Body of pancreas (tissue), 4 donors: ENCODE measurements around the gene SLC25A21.

Source experiments
- CTCF ChIP-seq, 7 experiments: fragments of 450-650 bp in 4 of 7; fragments of 200-600 bp in 3 of 7; sonication (generic) in 3 of 7; IDR thresholded peaks; one replicate each; pipeline ENCODE4 v1.5.1; 2016 to 2019; ENCODE audit warnings: antibody characterized with exemption in 7 of 7
- POLR2A ChIP-seq, 3 donors: fragments of 450-650 bp; IDR thresholded peaks; one replicate each; pipeline ENCODE4 v1.6.1; 2016; ENCODE audit warnings: antibody characterized with exemption in 3 of 3, mild to moderate bottlenecking in 2 of 3

- no peak for TF ChIP-seq CTCF (IDR thresholded peaks at IDR 0.05)
- TF ChIP-seq POLR2A (IDR thresholded peaks at IDR 0.05): no peak
These were observed 315.3 kb downstream of the SLC25A21 start for GRCh38 chr14:36857136-36857535.
